ENCODE data around the gene SOAT1.
"Not testable (repeated sequence)": the region's sequence is repeated elsewhere in the genome, so short reads cannot be mapped to it uniquely, and the experiment has no call there.

Gene SOAT1

DNA sequence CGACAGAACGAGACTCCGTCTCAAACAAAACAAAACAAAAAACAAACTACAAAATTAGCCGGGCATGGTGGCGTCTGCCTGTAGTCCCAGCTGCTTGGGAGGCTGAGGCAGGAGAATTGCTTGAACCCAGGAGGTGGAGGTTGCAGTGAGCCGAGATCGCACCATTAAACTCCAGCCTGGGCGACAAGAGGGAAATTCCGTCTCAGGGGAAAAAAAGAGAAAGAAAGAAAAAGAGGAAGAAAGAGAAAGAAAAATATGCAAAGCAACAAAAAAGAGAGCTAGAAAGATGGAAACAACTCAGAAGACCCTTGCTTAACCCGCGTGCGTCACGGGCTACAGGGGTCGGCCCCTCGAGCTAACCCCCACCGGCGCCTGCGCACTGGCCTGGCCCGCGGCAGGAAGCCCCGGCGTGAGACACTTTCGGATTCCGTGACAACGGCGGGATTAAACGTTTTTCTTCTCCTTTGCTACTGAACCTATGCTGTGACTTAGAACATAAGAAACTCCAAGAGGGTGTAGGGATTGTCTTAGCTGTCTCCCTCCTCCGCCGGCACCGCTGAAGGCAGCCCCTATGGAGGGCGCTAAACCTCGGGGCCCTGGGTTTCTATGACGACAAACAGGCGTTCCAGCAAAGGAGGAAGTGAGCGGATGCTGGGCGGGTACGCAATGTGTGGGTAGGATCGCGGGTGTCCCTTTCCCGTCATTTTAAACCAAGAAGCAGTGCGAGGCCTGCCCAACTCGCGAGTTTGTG lies 71.9 kb downstream of the SOAT1 start, which contains the start of gene AXDND1:
Gene AXDND1 (plus strand): TSS at position 630 of the 751 bp plus-strand sequence. CDS start 539 bp downstream, outside the sequence.
- peak; percentile 86 for DNase-seq

- DNase-seq, result peak; percentile 22
Observed at GRCh38 chr1:179366093-179366800, 72.7 kb downstream of the SOAT1 start.

- peak; percentile 71 for DNase-seq
Observed at GRCh38 chr1:179369751-179370341, 76.2 kb downstream of the SOAT1 start.

GRCh38 chr1:179372160-179372559 lies 78.6 kb downstream of the SOAT1 start:
- DNase-seq, result no peak

- DNase-seq, result no peak
Observed at GRCh38 chr1:179376223-179376622, 82.6 kb downstream of the SOAT1 start.

GRCh38 chr1:179380299-179380698 lies 86.7 kb downstream of the SOAT1 start:
- DNase-seq, result peak; percentile 4

DNA sequence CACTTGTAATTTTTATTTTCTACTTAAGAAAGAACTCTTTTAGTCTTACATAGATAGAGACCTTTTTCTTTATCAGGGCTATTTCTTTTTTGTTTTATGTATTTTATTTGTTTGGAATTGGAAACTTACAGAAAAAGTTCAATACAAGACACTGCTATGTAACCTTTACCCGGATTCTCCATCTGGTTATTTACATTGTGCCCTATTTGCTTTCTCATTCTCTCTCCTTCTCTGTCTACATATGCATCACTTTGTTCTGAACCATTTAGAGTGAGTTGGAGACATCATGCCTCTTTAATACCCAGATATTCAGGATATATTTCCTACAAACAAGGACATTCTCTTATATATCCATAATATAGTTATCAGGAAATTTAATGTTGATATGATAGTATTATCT lies 90.4 kb downstream of the SOAT1 start:
- no peak for DNase-seq

DNA sequence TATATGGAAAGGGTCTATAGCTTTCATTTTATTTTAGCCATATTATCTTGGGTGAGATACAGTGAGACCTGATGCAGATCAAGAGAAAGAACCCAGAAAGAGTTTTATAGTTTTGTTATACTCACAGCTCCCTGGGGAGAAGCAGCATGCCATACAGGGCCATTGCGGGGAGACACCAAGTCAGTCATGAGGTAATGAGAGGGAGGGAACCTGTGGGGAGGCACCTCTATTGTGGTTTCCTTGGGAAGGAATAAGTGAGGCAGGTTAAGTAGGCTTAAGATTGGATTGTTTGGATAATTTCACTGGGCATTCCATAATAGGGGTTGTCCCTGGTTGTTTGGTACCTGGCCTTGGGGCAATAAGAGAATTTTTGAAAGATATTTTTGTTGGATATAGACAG lies 91.9 kb downstream of the SOAT1 start:
- no peak for DNase-seq

DNA sequence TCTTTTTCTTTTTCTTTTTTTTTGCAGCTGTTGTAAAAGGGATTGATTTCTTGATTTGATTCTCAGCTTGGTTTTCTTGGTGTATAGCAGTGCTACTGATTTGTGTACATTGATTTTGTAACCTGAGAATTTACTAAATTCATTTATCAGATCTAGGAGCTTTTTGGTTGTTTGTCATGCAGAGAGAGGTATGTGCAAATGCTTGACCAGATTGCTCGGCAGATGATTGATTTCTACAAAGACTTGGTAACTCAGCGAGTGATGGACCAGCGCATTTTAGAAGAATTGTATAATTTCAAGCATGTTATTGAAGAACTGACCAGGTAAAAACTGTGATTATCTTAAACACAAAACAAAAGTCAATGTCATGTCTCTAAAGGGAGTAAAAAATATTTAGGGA lies 100.1 kb downstream of the SOAT1 start:
- DNase-seq, result no peak

- DNase-seq, result not testable (repeated sequence)
Observed at GRCh38 chr1:179399399-179399798, 105.8 kb downstream of the SOAT1 start.

Data from HCEC 1CT (cell line).